Right lobe of liver (tissue), 4 donors: Measurements from ENCODE around the gene HPS5.

Experiments used
- POLR2A ChIP-seq: fragments of 450-650 bp; IDR thresholded peaks from one replicate; pipeline ENCODE4 v1.6.1; 2017; ENCODE audit warnings: antibody characterized with exemption, mild to moderate bottlenecking
- TF ChIP-seq, protein P1 (sequence below), 4 donors: fragments of 200-600 bp in 3 of 4; fragments of 450-650 bp in 1 of 4; IDR thresholded peaks; one replicate each; pipeline versions ENCODE4 v1.5.1 to v1.8.0; 2016 to 2022; ENCODE audit warnings: antibody characterized with exemption in 4 of 4, mild to moderate bottlenecking in 2 of 4
- donor health status: DM: no; HTN: no; CAD: no.
- donor health status: DM: no; HTN: no; CAD: no.
- donor health status: DM: no; HTN: yes; CAD: no.

DNA sequence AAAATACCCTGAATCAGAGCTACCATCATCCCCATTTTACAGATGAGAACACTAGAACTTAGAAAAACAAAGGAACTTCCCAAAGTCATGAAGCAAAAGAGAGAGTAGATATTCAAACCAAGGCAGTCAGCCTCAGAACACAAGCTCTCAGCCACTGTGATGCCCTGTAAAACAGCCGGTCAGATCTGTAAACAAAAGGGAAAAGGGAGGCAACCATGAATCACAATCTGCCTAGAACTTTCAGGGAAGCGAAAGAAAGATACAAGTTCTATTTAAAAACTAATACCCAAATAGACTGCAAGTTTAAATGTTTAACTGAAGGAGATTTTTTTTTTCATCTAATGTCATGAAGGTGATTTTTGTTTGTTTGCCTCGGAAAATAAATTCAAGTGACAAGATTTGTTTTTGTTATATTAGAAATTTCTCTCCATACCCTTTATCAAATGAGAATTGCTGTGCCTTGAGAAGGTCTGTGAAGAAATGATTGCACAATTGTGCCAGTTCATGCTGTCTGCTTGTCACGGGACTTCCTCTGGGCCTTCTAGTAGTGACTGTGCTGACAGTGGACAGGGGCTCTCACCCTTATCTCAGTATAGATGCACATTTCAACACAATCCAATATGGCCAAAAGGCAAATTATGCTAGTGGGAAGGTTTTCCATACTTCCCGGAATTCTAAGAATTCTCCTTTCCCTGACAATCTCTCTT lies 44.2 kb downstream of the HPS5 start:
- no peak for TF ChIP-seq POLR2A
- TF ChIP-seq, protein P1, sequence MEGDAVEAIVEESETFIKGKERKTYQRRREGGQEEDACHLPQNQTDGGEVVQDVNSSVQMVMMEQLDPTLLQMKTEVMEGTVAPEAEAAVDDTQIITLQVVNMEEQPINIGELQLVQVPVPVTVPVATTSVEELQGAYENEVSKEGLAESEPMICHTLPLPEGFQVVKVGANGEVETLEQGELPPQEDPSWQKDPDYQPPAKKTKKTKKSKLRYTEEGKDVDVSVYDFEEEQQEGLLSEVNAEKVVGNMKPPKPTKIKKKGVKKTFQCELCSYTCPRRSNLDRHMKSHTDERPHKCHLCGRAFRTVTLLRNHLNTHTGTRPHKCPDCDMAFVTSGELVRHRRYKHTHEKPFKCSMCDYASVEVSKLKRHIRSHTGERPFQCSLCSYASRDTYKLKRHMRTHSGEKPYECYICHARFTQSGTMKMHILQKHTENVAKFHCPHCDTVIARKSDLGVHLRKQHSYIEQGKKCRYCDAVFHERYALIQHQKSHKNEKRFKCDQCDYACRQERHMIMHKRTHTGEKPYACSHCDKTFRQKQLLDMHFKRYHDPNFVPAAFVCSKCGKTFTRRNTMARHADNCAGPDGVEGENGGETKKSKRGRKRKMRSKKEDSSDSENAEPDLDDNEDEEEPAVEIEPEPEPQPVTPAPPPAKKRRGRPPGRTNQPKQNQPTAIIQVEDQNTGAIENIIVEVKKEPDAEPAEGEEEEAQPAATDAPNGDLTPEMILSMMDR (IDR thresholded peaks at IDR 0.05) = no peak
